Activated CD8-positive, alpha-beta T cell treated with anti-CD3 and anti-CD28 coated beads for 36 hours (primary cell): ENCODE results near the gene HOXD11. TPM values are rescaled to one million over a fixed set of nuclear protein-coding genes. Genes with fewer than 3 reads are reported as not detected.

Experiments used
- ATAC-seq: fragments of 200-7000 bp; cut with Tn5 transposase; one replicate; pipeline ENCODE4 v1.10.0; 2021; ENCODE audit warnings: mild to moderate bottlenecking, moderate library complexity
- CTCF ChIA-PET: fragments of 350-600 bp; sonication (Branson Sonifier 250); formaldehyde crosslinking; loops from one replicate; lab custom pipeline; 2021; ENCODE audit warnings: antibody characterized with exemption; lab: Charles Lee
- POLR2A ChIA-PET: fragments of 350-600 bp; sonication (Branson Sonifier 250); formaldehyde crosslinking; loops from one replicate; lab custom pipeline; 2021; ENCODE audit warnings: antibody characterized with exemption; lab: Charles Lee
- DNase-seq: peaks from one replicate; pipeline ENCODE4 v3.0.0-alpha.2; 2020
- H3K27ac Mint-ChIP-seq: one replicate; pipeline ENCODE4 v1.8.0; 2021; ENCODE audit warnings: mild to moderate bottlenecking, mixed read lengths
- H3K27me3 Mint-ChIP-seq: one replicate; pipeline ENCODE4 v1.8.0; 2021; ENCODE audit warnings: mixed read lengths
- H3K36me3 Mint-ChIP-seq: one replicate; pipeline ENCODE4 v1.8.0; 2021; ENCODE audit warnings: low read depth, mixed read lengths
- H3K4me1 Mint-ChIP-seq: one replicate; pipeline ENCODE4 v1.8.0; 2021; ENCODE audit warnings: low read depth, mixed read lengths
- H3K4me3 Mint-ChIP-seq: one replicate; pipeline ENCODE4 v1.8.0; 2021; ENCODE audit warnings: mild to moderate bottlenecking, moderate library complexity, mixed read lengths
- H3K9me3 Mint-ChIP-seq: one replicate; pipeline ENCODE4 v1.8.0; 2021; ENCODE audit warnings: mixed read lengths
- CTCF ChIP-seq: fragments of 200-600 bp; IDR thresholded peaks from one replicate; pipeline ENCODE4 v1.8.0; 2022; ENCODE audit warnings: antibody characterized with exemption, mild to moderate bottlenecking
- intact Hi-C: fragments of 100-400 bp; cut with micrococcal nuclease; formaldehyde crosslinking; loops from one replicate; pipeline ENCODE4 v1.10.0; 2022
- total RNA-seq, 2 experiments: library from RNA; stranded (reverse); gene quantifications; one replicate each; pipeline ENCODE4 v1.2.3, GENCODE V29; 2021

HOXD11 gene
- total RNA-seq, 2 experiments from 2014 or later: not detected

- CTCF ChIA-PET: interaction anchor here (0.6 to 2.9 kb wide), 18 partner anchors 9 to 543 kb away, joined by 3 to 28 read pairs (median 5); no protein-coding TSS in a partner anchor
- peaks cover 2% of the 10 kb centered on the region for H3K9me3 Mint-ChIP-seq
- no peak overlapping the region for H3K4me3 Mint-ChIP-seq
Measured at GRCh38 chr2:176111309-176111663, 4.2 kb downstream of the HOXD11 start.

DNA sequence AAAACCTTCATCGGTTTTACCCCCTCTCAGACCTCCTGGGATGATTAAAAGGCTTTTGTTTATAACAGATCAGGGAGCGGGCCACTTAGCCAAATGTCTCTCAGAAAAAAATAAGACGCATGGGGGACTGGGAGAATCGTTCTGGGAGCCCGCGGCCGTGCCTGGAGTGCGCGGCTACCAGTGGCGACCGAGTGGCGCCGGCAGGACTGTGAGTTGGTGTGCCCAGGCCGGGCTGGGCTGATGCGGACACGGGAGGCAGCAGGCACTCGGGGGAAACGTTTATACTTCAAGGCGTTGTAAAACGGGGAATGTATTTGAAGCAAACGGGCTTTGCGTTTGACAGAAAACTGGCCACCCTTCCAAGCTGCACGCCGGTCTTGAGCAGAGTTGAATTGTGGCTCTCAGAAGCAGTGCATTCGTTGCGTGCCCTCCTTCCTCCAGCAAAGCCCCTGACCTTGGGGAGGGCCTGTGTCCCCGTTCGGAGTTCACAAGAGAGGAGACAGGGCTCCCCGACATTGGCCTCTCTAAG lies 4.8 kb downstream of the HOXD11 start:
- H3K27ac Mint-ChIP-seq: no peak overlapping the region
- ATAC-seq (no peak), DNase-seq (no peak)
- TF ChIP-seq CTCF: no peak
- H3K36me3 Mint-ChIP-seq: peaks cover 3% of the 10 kb centered on the region
- POLR2A ChIA-PET: no interaction called here
- H3K4me3 Mint-ChIP-seq: no peak overlapping the region
- peaks cover 4% of the 10 kb centered on the region for H3K9me3 Mint-ChIP-seq
- H3K4me1 Mint-ChIP-seq: peaks cover 11% of the 10 kb centered on the region
- peaks cover 84% of the 10 kb centered on the region for H3K27me3 Mint-ChIP-seq
- intact Hi-C loops: no loop called here
- CTCF ChIA-PET: interaction anchor here (1.3 to 2.9 kb wide), 8 partner anchors 15 to 525 kb away, joined by 4 to 28 read pairs (median 7); no protein-coding TSS in a partner anchor

More at GRCh38 chr2:176111309-176111663, 4.2 kb downstream of the HOXD11 start:
- TF ChIP-seq CTCF: peak; percentile 45
- Mint-ChIP-seq H3K27me3 (peaks cover 81% of the 10 kb centered on the region), H3K4me1 (peaks cover 13% of the 10 kb centered on the region), H3K36me3 (peaks cover 3% of the 10 kb centered on the region), H3K27ac (no peak overlapping the region)
- DNase-seq (peak; percentile 54), ATAC-seq (no peak)
- POLR2A ChIA-PET: no interaction called here
- intact Hi-C loops: no loop called here

- no peak for TF ChIP-seq CTCF
- no peak for DNase-seq
- Mint-ChIP-seq H3K36me3 (peaks cover 3% of the 10 kb centered on the region), H3K9me3 (peaks cover 4% of the 10 kb centered on the region), H3K4me3 (no peak overlapping the region), H3K27me3 (peaks cover 85% of the 10 kb centered on the region), H3K27ac (no peak overlapping the region), H3K4me1 (peaks cover 8% of the 10 kb centered on the region)
- ChIA-PET CTCF (interaction anchor here (1.2 to 5.2 kb wide), 5 partner anchors 14 to 31 kb away, joined by 3 to 28 read pairs (median 21); no protein-coding TSS in a partner anchor), POLR2A (no interaction called here)
- intact Hi-C loops: no loop called here
- no peak for ATAC-seq
Measured at GRCh38 chr2:176112375-176113302, 5.6 kb downstream of the HOXD11 start.

DNA sequence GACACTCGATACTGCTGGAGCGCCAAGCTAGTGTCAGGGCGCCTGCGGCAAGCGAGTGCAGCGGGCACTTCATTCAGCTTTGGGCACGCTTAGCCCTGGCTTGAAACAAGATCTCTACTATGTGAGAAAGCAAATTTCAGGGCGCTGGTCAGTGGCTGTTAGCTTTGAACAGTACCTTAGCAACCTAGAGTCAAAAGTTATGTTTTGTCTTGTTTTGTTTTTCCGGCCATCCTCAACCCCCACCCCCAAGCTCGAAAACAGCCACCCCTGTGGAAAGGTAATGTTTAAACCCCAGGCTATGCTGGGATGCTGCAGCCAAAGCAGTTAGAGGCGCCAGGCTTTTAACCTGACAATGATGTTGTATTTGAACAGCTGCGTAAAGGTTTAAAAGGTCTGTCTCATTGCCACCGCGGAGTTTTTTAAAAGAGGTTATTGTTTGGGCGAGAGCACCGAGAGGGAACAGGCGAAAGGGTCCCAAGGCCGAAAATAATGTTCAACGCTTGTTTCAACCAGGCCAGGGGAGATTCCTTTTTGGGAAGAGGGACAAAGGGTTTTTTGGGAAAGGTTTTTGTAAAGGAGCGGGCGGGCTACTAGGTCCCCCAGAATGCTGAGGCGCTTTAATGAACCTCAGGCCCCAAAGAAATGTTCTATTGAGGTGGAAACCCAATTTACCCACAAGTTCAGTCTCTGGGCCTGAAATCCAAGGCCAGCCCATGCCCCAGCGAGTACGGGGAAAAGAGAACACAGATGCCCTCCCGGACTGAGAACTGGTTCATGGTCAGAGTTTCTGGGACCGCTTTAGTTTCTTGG lies 7.2 kb downstream of the HOXD11 start:
- peaks cover 1% of the 10 kb centered on the region for H3K36me3 Mint-ChIP-seq
- no peak for DNase-seq
- ChIA-PET POLR2A (interaction anchor here (0.6 to 0.8 kb wide), 2 partner anchors 14 to 80 kb away, joined by 3 read pairs; no protein-coding TSS in a partner anchor), CTCF (interaction anchor here (0.7 to 5.2 kb wide), 4 partner anchors 9 to 16 kb away, joined by 3 to 28 read pairs (median 4); no protein-coding TSS in a partner anchor)
- no peak for ATAC-seq
- no peak overlapping the region for H3K27ac Mint-ChIP-seq
- H3K27me3 Mint-ChIP-seq: peaks cover 89% of the 10 kb centered on the region
- intact Hi-C loops: no loop called here
- TF ChIP-seq CTCF: no peak
- H3K4me1 Mint-ChIP-seq: peaks cover 8% of the 10 kb centered on the region
- no peak overlapping the region for H3K4me3 Mint-ChIP-seq
- H3K9me3 Mint-ChIP-seq: peaks cover 6% of the 10 kb centered on the region
